SK-N-SH treated with all-trans-retinoic acid at 6 μM for 48 hours (cell line): ENCODE data around the gene TPRN.

Experiments used
- ATAC-seq: fragments of 200-7000 bp; cut with Tn5 transposase; 3 replicates; pipeline ENCODE4 v1.9.1; 2020; ENCODE audit warnings: mild to moderate bottlenecking, moderate library complexity
- ARNTL ChIP-seq: fragments of 450-650 bp; formaldehyde crosslinking; IDR thresholded peaks from 2 replicates; pipeline ENCODE4 v1.5.0; 2020; ENCODE audit warnings: low read depth, mild to moderate bottlenecking, moderate library complexity, borderline replicate concordance
- CSDC2 ChIP-seq: fragments of 250-450 bp; sonication (Bioruptor Pico); IDR thresholded peaks from 2 replicates; pipeline ENCODE4 v1.5.0; 2020; ENCODE audit warnings: mild to moderate bottlenecking, moderate library complexity
- CSRNP3 ChIP-seq: fragments of 250-450 bp; sonication (Bioruptor Pico); IDR thresholded peaks from 2 replicates; pipeline ENCODE4 v1.5.1; 2021; ENCODE audit warnings: mild to moderate bottlenecking, moderate library complexity
- ESRRG ChIP-seq: fragments of 250-450 bp; sonication (Bioruptor Pico); IDR thresholded peaks from 2 replicates; pipeline ENCODE4 v1.6.1; 2021; ENCODE audit warnings: mild to moderate bottlenecking
- GLIS3 ChIP-seq: fragments of 250-450 bp; sonication (Bioruptor Pico); IDR thresholded peaks from 2 replicates; pipeline ENCODE4 v1.5.0; 2020; ENCODE audit warnings: mild to moderate bottlenecking, moderate library complexity
- ISL1 ChIP-seq: fragments of 250-450 bp; sonication (Bioruptor Pico); IDR thresholded peaks from 2 replicates; pipeline ENCODE4 v2.1.2; 2022; ENCODE audit warnings: mild to moderate bottlenecking, moderate library complexity
- OSR1 ChIP-seq: fragments of 250-450 bp; sonication (Bioruptor Pico); IDR thresholded peaks from 2 replicates; pipeline ENCODE4 v1.8.0; 2022; ENCODE audit warnings: moderate library complexity, mild to moderate bottlenecking, inconsistent platforms
- POU6F1 ChIP-seq: fragments of 250-450 bp; sonication (Bioruptor Pico); IDR thresholded peaks from 2 replicates; pipeline ENCODE4 v1.8.0; 2021; ENCODE audit warnings: low read depth, mild to moderate bottlenecking, moderate library complexity, borderline replicate concordance
- PPARA ChIP-seq: fragments of 250-450 bp; sonication (Bioruptor Pico); IDR thresholded peaks from 2 replicates; pipeline ENCODE4 v1.5.0; 2020; ENCODE audit warnings: mild to moderate bottlenecking, borderline replicate concordance
- RARB ChIP-seq: fragments of 250-450 bp; sonication (Bioruptor Pico); IDR thresholded peaks from 2 replicates; pipeline ENCODE4 v1.8.0; 2021; ENCODE audit warnings: mild to moderate bottlenecking, moderate library complexity
- SNAI2 ChIP-seq: fragments of 250-450 bp; sonication (Bioruptor Pico); IDR thresholded peaks from 2 replicates; pipeline ENCODE4 v1.5.0; 2020; ENCODE audit warnings: mild to moderate bottlenecking, moderate library complexity
- TCF4 ChIP-seq: fragments of 250-450 bp; sonication (Bioruptor Pico); IDR thresholded peaks from 2 replicates; pipeline ENCODE4 v1.8.0; 2021; ENCODE audit warnings: mild to moderate bottlenecking, moderate library complexity, borderline replicate concordance
- TOX ChIP-seq: fragments of 250-450 bp; sonication (Bioruptor Pico); IDR thresholded peaks from 2 replicates; pipeline ENCODE4 v1.8.0; 2021; ENCODE audit warnings: mild to moderate bottlenecking, moderate library complexity, borderline replicate concordance
- ZC3H10 ChIP-seq: fragments of 250-450 bp; sonication (Bioruptor Pico); IDR thresholded peaks from 2 replicates; pipeline ENCODE4 v1.5.1; 2021; ENCODE audit warnings: mild to moderate bottlenecking, moderate library complexity
- ZFP3 ChIP-seq: fragments of 250-450 bp; sonication (Bioruptor Pico); IDR thresholded peaks from 2 replicates; pipeline ENCODE4 v1.5.0; 2020; ENCODE audit warnings: mild to moderate bottlenecking, moderate library complexity
- ZNF565 ChIP-seq: fragments of 450-650 bp; formaldehyde crosslinking; conservative IDR thresholded peaks from 2 replicates; pipeline ENCODE4 v1.5.0; 2020; ENCODE audit warnings: low read depth, mild to moderate bottlenecking, moderate library complexity
- TF ChIP-seq, protein P1 (sequence below): fragments of 250-450 bp; sonication (Bioruptor Pico); IDR thresholded peaks from 2 replicates; pipeline ENCODE4 v1.5.1; 2020; ENCODE audit warnings: low read depth, mild to moderate bottlenecking, moderate library complexity
- TF ChIP-seq, protein P2 (sequence below): fragments of 250-450 bp; sonication (Bioruptor Pico); IDR thresholded peaks from 2 replicates; pipeline ENCODE4 v1.5.0; 2020; ENCODE audit warnings: mild to moderate bottlenecking, moderate library complexity

TPRN gene

DNA sequence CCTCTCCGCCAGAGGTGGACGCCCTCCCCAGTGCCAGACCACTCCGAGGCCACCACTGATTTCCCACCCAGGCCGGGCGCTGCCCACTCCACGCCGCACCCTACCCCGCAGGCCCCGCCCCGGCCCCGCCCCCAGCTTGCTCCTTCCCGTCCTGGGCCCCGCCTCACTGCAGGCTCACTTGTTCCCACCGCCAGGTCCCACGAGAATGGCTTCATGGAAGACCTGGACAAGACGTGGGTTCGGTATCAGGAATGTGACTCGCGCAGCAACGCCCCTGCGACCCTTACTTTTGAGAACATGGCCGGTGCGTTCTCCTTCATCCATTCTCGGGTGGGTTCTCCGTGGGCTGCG, 37.2 kb downstream of the TPRN start:
- ATAC-seq, result no peak
- no peak for TF ChIP-seq ARNTL (CRISPR knock-in tag)
- no peak for TF ChIP-seq GLIS3 (CRISPR knock-in tag)
- TF ChIP-seq, protein P1, sequence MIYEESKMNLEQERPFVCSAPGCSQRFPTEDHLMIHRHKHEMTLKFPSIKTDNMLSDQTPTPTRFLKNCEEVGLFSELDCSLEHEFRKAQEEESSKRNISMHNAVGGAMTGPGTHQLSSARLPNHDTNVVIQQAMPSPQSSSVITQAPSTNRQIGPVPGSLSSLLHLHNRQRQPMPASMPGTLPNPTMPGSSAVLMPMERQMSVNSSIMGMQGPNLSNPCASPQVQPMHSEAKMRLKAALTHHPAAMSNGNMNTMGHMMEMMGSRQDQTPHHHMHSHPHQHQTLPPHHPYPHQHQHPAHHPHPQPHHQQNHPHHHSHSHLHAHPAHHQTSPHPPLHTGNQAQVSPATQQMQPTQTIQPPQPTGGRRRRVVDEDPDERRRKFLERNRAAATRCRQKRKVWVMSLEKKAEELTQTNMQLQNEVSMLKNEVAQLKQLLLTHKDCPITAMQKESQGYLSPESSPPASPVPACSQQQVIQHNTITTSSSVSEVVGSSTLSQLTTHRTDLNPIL (CRISPR knock-in tag), result no peak
- no peak for TF ChIP-seq CSDC2 (CRISPR knock-in tag)
- TF ChIP-seq SNAI2, result no peak
- TF ChIP-seq ZC3H10, result no peak
- TF ChIP-seq RARB, result no peak

DNA sequence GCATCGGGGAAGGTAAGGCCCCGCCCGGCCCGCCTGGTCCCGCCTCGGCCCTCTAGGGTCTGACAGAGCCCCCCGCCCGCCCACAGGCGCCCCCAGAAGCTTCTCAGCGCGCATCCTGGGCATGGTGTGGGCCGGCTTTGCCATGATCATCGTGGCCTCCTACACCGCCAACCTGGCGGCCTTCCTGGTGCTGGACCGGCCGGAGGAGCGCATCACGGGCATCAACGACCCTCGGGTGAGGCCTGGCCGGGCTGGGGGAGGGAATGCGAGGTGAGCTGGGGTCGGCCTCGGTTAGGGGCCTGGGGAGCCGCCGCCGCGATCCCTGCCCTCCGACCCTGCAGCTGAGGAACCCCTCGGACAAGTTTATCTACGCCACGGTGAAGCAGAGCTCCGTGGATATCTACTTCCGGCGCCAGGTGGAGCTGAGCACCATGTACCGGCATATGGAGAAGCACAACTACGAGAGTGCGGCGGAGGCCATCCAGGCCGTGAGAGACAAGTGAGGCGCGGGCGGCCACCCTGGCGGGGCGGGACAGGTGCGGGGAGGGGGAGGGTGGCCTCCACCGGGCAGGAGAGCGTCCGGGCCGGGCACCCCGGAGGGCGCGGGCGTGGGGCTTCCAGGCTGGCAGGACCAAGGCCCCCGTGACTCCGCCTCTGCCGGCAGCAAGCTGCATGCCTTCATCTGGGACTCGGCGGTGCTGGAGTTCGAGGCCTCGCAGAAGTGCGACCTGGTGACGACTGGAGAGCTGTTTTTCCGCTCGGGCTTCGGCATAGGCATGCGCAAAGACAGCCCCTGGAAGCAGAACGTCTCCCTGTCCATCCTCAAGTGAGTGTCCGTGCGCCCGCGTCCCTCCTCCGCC, 37.8 kb downstream of the TPRN start:
- no peak for ATAC-seq
- TF ChIP-seq, protein P2, sequence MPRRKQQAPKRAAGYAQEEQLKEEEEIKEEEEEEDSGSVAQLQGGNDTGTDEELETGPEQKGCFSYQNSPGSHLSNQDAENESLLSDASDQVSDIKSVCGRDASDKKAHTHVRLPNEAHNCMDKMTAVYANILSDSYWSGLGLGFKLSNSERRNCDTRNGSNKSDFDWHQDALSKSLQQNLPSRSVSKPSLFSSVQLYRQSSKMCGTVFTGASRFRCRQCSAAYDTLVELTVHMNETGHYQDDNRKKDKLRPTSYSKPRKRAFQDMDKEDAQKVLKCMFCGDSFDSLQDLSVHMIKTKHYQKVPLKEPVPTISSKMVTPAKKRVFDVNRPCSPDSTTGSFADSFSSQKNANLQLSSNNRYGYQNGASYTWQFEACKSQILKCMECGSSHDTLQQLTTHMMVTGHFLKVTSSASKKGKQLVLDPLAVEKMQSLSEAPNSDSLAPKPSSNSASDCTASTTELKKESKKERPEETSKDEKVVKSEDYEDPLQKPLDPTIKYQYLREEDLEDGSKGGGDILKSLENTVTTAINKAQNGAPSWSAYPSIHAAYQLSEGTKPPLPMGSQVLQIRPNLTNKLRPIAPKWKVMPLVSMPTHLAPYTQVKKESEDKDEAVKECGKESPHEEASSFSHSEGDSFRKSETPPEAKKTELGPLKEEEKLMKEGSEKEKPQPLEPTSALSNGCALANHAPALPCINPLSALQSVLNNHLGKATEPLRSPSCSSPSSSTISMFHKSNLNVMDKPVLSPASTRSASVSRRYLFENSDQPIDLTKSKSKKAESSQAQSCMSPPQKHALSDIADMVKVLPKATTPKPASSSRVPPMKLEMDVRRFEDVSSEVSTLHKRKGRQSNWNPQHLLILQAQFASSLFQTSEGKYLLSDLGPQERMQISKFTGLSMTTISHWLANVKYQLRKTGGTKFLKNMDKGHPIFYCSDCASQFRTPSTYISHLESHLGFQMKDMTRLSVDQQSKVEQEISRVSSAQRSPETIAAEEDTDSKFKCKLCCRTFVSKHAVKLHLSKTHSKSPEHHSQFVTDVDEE (CRISPR knock-in tag), result no peak
- TF ChIP-seq CSDC2 (CRISPR knock-in tag), result no peak
- TF ChIP-seq POU6F1 (CRISPR knock-in tag), result no peak
- no peak for TF ChIP-seq RARB
- no peak for TF ChIP-seq OSR1 (CRISPR knock-in tag)
- TF ChIP-seq ZFP3, result no peak
- TF ChIP-seq TCF4 (CRISPR knock-in tag), result no peak
- no peak for TF ChIP-seq TOX (CRISPR knock-in tag)
- TF ChIP-seq SNAI2, result no peak
- TF ChIP-seq ZNF565 (CRISPR knock-in tag), result no peak
- TF ChIP-seq CSRNP3 (CRISPR knock-in tag), result no peak
- no peak for TF ChIP-seq ESRRG (CRISPR knock-in tag)

DNA sequence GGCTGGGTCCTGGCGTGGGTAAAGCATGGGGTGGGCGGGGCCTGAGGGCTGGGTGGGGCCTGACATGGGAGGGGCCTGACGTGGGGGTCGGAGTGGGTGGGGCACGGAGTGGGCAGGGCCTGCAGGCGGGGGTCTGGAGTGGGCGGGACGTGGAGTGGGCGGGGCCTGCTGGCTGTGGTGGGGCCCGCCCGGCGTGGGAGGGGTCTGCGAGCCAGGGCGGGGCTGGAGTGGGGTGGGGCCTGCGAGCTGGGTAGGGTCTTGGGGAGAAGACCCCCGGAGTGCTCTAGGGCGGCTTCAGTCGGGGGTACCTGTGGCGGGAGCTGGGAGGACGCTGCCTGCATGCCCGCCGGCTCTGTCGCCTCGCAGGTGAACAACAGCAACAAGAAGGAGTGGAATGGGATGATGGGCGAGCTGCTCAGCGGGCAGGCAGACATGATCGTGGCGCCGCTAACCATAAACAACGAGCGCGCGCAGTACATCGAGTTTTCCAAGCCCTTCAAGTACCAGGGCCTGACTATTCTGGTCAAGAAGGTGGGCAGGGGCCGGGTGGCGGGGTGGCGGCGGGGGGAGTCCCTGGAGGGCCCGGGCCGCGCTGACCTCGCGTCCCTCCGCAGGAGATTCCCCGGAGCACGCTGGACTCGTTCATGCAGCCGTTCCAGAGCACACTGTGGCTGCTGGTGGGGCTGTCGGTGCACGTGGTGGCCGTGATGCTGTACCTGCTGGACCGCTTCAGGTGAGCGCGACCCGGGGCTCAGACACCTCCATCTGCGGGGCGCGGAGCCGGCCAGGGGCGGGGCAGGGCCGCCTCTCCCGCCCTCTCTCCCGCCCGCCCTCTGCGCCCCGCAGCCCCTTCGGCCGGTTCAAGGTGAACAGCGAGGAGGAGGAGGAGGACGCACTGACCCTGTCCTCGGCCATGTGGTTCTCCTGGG, 38.7 kb downstream of the TPRN start:
- no peak for ATAC-seq
- TF ChIP-seq ZNF565 (CRISPR knock-in tag) (no peak), POU6F1 (CRISPR knock-in tag) (no peak), ARNTL (CRISPR knock-in tag) (no peak), PPARA (CRISPR knock-in tag) (no peak), ISL1 (CRISPR knock-in tag) (no peak)
